Stimulated activated CD4-positive, alpha-beta T cell treated with anti-CD3 and anti-CD28 coated beads, Interleukin-2, amount 100 ng/mL, for 4 hours (primary cell): Measurements from ENCODE around the gene SLC34A2.
"Not testable (repeated sequence)": the region's sequence is repeated elsewhere in the genome, so short reads cannot be mapped to it uniquely, and the experiment has no call there.

Experiments
- DNase-seq: peaks from one replicate; pipeline ENCODE4 v3.0.0-alpha.2; 2020; ENCODE audit warnings: low read depth

The SLC34A2 gene

GRCh38 chr4:25654971-25655963 is at the start of gene SLC34A2:
SLC34A2 (plus strand) TSS chr4:25655851; CDS start chr4:25662501, 6,650 bp downstream.
- DNase-seq: no peak

- DNase-seq: no peak
Observed at GRCh38 chr4:25608644-25609043, 47.0 kb upstream of the SLC34A2 start.

- no peak for DNase-seq
Observed at GRCh38 chr4:25609976-25610375, 45.7 kb upstream of the SLC34A2 start.

GRCh38 chr4:25613613-25614012 is 42.0 kb upstream of the SLC34A2 start:
- DNase-seq: not testable (repeated sequence)

- DNase-seq: no peak
Observed at GRCh38 chr4:25614807-25615206, 40.8 kb upstream of the SLC34A2 start.

GRCh38 chr4:25621027-25621930 is 34.4 kb upstream of the SLC34A2 start:
- no peak for DNase-seq

- no peak for DNase-seq
Observed at GRCh38 chr4:25624616-25625015, 31.0 kb upstream of the SLC34A2 start.

- DNase-seq: no peak
Observed at GRCh38 chr4:25628451-25628850, 27.2 kb upstream of the SLC34A2 start.

- DNase-seq: no peak
Observed at GRCh38 chr4:25632135-25632534, 23.5 kb upstream of the SLC34A2 start.

GRCh38 chr4:25633541-25633940 is 22.1 kb upstream of the SLC34A2 start:
- no peak for DNase-seq

GRCh38 chr4:25635501-25635900 is 20.1 kb upstream of the SLC34A2 start:
- DNase-seq: no peak

GRCh38 chr4:25637581-25638220 is 17.9 kb upstream of the SLC34A2 start:
- DNase-seq: no peak

GRCh38 chr4:25638221-25638601 is 17.4 kb upstream of the SLC34A2 start:
- DNase-seq: no peak

GRCh38 chr4:25638806-25639205 is 16.8 kb upstream of the SLC34A2 start:
- no peak for DNase-seq

GRCh38 chr4:25650311-25650710 is 5.3 kb upstream of the SLC34A2 start:
- no peak for DNase-seq

GRCh38 chr4:25651682-25652081 is 4.0 kb upstream of the SLC34A2 start:
- DNase-seq: no peak

- DNase-seq: no peak
Observed at GRCh38 chr4:25654031-25654970, 1.4 kb upstream of the SLC34A2 start.

GRCh38 chr4:25656031-25656430 is 380 bp downstream of the SLC34A2 start:
- DNase-seq: no peak

GRCh38 chr4:25658357-25658771 is 2.7 kb downstream of the SLC34A2 start:
- no peak for DNase-seq

- DNase-seq: no peak
Observed at GRCh38 chr4:25658777-25659176, 3.1 kb downstream of the SLC34A2 start.

GRCh38 chr4:25661441-25661840 is 5.8 kb downstream of the SLC34A2 start:
- DNase-seq: not testable (repeated sequence)
